Measurements from ENCODE around the gene ANTXRL.
"Not testable (repeated sequence)": the region's sequence is repeated elsewhere in the genome, so short reads cannot be mapped to it uniquely, and the experiment has no call there.

ANTXRL gene

DNA sequence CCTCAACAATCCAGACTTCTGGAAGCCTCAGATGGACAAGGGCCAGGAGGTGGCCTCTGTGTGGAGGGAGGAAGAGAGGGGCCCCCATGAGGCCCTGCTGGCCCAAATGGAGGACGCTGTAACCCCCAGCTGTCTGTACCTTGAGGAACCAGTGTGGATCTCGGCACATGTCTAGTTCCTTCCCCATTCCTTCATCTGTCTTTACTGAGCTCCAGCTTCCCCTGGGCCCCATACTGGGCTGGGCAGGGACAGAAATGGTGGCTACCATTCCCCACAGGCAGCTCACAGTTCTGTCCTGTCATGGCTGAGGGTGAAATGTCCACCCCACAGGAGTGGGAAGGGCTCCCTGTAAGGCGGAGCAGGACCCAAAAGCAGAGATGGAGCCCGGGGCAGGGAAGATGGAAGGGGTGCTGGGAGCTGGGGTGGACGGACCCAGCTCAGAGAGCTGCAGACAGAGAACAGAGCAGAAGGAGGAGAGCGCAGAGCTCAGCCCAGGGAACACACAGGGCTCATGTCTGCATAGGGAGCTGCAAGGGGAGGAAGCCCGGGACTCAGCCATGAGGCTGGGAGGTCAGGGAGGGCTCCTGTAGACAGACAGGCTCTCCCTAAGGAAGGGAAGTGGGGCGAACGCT lies 22.8 kb downstream of the ANTXRL start:
- Histone ChIP-seq H3K4me3 (ENCODE audit: low read length) (no peak overlapping the region), H3K27ac (ENCODE audit: low read length) (no peak overlapping the region), H3K4me2 (ENCODE audit: low read length) (no peak overlapping the region), H3K9me3 (ENCODE audit: insufficient read depth, low read length) (no peaks in the 10 kb centered on the region), H3K4me1 (ENCODE audit: low read length) (no peaks in the 10 kb centered on the region), H4K20me1 (ENCODE audit: insufficient read depth, low read length) (no peaks in the 10 kb centered on the region), H2AFZ (ENCODE audit: low read depth, low read length) (no peak overlapping the region), H3K27me3 (ENCODE audit: low read depth, low read length) (no peaks in the 10 kb centered on the region), H3K36me3 (replicated peaks; ENCODE audit: low read depth, low read length) (no peaks in the 10 kb centered on the region), H3K9ac (ENCODE audit: low read length) (no peak overlapping the region), H3K79me2 (ENCODE audit: low read length) (no peaks in the 10 kb centered on the region)
- no peak for TF ChIP-seq EZH2phosphoT487 (IDR thresholded peaks at IDR 0.05; ENCODE audit: low read depth)

DNA sequence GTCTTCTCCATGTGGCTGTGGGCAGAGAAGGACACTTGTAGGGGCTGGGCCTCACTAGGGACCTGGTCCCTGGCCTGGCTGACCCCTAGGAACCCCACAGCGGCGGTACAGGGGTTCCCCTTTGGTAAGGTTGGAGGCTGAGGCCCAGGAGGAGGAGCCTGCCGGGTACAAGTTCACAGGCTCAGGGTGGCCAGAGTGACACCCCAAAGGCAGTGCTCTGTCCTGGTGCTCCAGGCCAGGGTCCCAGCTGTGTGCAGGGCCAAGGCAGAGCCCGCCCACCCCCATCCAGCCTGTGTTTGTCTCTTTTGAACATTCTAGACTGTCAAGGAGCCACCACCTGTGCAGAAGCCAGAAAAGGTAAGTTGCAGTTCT lies 23.3 kb downstream of the ANTXRL start:
- Histone ChIP-seq H3K36me3 (replicated peaks; ENCODE audit: low read depth, low read length) (no peaks in the 10 kb centered on the region), H2AFZ (ENCODE audit: low read depth, low read length) (no peak overlapping the region), H3K9ac (ENCODE audit: low read length) (no peak overlapping the region), H4K20me1 (ENCODE audit: insufficient read depth, low read length) (no peaks in the 10 kb centered on the region), H3K9me3 (ENCODE audit: insufficient read depth, low read length) (no peaks in the 10 kb centered on the region), H3K4me3 (ENCODE audit: low read length) (no peak overlapping the region), H3K4me1 (ENCODE audit: low read length) (no peaks in the 10 kb centered on the region), H3K27ac (ENCODE audit: low read length) (no peak overlapping the region), H3K4me2 (ENCODE audit: low read length) (no peak overlapping the region), H3K27me3 (ENCODE audit: low read depth, low read length) (no peaks in the 10 kb centered on the region), H3K79me2 (ENCODE audit: low read length) (no peaks in the 10 kb centered on the region)
- no peak for TF ChIP-seq EZH2phosphoT487 (IDR thresholded peaks at IDR 0.05; ENCODE audit: low read depth)

DNA sequence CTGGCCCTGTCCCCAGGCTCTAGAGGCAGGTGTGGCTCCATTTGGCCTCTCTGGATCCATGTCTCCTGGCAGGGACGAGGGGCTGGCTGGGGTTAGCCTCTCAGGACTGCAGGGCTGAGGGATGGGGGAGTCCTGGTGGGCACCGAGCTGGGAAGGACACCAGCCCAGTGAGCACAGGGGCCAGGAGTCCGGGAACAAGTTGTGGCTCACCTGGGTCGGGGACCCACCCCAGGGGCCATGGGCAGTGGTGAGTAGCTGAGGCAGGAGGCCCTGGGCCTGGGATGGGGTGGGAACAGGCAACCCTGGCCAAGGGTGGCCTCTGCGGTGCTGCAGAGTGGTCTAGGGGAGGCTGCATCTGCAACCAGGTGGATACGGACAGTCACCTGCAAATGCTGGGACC lies 24.1 kb downstream of the ANTXRL start:
- no peak overlapping the region for H3K4me3 ChIP-seq (ENCODE audit: low read length)
- H3K27me3 ChIP-seq (ENCODE audit: low read depth, low read length) = no peaks in the 10 kb centered on the region
- no peak overlapping the region for H2AFZ ChIP-seq (ENCODE audit: low read depth, low read length)
- TF ChIP-seq, protein P1, sequence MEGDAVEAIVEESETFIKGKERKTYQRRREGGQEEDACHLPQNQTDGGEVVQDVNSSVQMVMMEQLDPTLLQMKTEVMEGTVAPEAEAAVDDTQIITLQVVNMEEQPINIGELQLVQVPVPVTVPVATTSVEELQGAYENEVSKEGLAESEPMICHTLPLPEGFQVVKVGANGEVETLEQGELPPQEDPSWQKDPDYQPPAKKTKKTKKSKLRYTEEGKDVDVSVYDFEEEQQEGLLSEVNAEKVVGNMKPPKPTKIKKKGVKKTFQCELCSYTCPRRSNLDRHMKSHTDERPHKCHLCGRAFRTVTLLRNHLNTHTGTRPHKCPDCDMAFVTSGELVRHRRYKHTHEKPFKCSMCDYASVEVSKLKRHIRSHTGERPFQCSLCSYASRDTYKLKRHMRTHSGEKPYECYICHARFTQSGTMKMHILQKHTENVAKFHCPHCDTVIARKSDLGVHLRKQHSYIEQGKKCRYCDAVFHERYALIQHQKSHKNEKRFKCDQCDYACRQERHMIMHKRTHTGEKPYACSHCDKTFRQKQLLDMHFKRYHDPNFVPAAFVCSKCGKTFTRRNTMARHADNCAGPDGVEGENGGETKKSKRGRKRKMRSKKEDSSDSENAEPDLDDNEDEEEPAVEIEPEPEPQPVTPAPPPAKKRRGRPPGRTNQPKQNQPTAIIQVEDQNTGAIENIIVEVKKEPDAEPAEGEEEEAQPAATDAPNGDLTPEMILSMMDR (IDR thresholded peaks at IDR 0.05; ENCODE audit: low read depth, low read length) = no peak
- no peak for TF ChIP-seq EZH2phosphoT487 (IDR thresholded peaks at IDR 0.05; ENCODE audit: low read depth)
- H4K20me1 ChIP-seq (ENCODE audit: insufficient read depth, low read length) = no peaks in the 10 kb centered on the region
- H3K79me2 ChIP-seq (ENCODE audit: low read length) = no peaks in the 10 kb centered on the region
- H3K27ac ChIP-seq (ENCODE audit: low read length) = no peak overlapping the region
- no peaks in the 10 kb centered on the region for H3K4me1 ChIP-seq (ENCODE audit: low read length)
- no peaks in the 10 kb centered on the region for H3K36me3 ChIP-seq (replicated peaks; ENCODE audit: low read depth, low read length)
- no peaks in the 10 kb centered on the region for H3K9me3 ChIP-seq (ENCODE audit: insufficient read depth, low read length)
- no peak overlapping the region for H3K9ac ChIP-seq (ENCODE audit: low read length)
- H3K4me2 ChIP-seq (ENCODE audit: low read length) = no peak overlapping the region

GRCh38 chr10:46311501-46311951 lies 24.7 kb downstream of the ANTXRL start:
- H3K4me3 ChIP-seq (ENCODE audit: low read length) = no peak overlapping the region
- no peaks in the 10 kb centered on the region for H4K20me1 ChIP-seq (ENCODE audit: insufficient read depth, low read length)
- H3K9ac ChIP-seq (ENCODE audit: low read length) = no peak overlapping the region
- H3K36me3 ChIP-seq (replicated peaks; ENCODE audit: low read depth, low read length) = no peaks in the 10 kb centered on the region
- H2AFZ ChIP-seq (ENCODE audit: low read depth, low read length) = no peak overlapping the region
- no peak overlapping the region for H3K4me2 ChIP-seq (ENCODE audit: low read length)
- TF ChIP-seq, protein P1 (IDR thresholded peaks at IDR 0.05; ENCODE audit: low read depth, low read length) = no peak
- no peak for TF ChIP-seq EZH2phosphoT487 (IDR thresholded peaks at IDR 0.05; ENCODE audit: low read depth)
- no peaks in the 10 kb centered on the region for H3K27me3 ChIP-seq (ENCODE audit: low read depth, low read length)
- H3K79me2 ChIP-seq (ENCODE audit: low read length) = no peaks in the 10 kb centered on the region
- no peaks in the 10 kb centered on the region for H3K9me3 ChIP-seq (ENCODE audit: insufficient read depth, low read length)
- no peaks in the 10 kb centered on the region for H3K4me1 ChIP-seq (ENCODE audit: low read length)
- no peak overlapping the region for H3K27ac ChIP-seq (ENCODE audit: low read length)

DNA sequence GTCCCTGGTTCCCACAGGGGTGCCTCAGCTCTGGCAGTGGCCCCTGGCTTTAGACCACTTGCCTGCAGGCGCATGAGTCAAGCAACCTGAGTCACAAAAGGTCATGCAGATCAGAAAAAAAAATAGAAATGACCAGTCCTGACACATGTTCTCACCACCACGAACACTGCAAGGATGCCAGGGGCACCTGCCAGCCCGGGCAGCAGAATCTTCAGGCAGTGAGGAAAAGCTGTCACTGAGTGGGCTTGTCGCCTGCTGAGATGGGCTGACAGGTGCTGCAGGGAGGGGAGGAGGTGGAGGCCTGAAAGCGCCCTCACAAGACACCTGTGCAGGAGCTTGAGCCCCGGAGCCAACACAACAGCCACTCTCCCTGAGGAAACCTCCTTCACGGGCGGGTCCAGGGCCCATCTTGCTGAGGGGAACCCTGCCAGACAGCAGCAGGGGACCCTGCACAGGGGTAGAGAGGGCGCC lies 25.2 kb downstream of the ANTXRL start:
- not testable (repeated sequence) for H3K27ac ChIP-seq (ENCODE audit: low read length); H3K9me3 ChIP-seq (ENCODE audit: insufficient read depth, low read length); H3K4me3 ChIP-seq (ENCODE audit: low read length); H3K4me2 ChIP-seq (ENCODE audit: low read length); H4K20me1 ChIP-seq (ENCODE audit: insufficient read depth, low read length); H2AFZ ChIP-seq (ENCODE audit: low read depth, low read length); H3K36me3 ChIP-seq (replicated peaks; ENCODE audit: low read depth, low read length); H3K27me3 ChIP-seq (ENCODE audit: low read depth, low read length); H3K4me1 ChIP-seq (ENCODE audit: low read length); H3K79me2 ChIP-seq (ENCODE audit: low read length); H3K9ac ChIP-seq (ENCODE audit: low read length)
